SKM-1 treated with dmso at 0.1 percent for 144 hours (cell line): ENCODE data around the gene NDEL1.

Experiments
- DNase-seq: peaks from one replicate; lab custom pipeline; 2025; ENCODE audit not compliant: unreplicated experiment; lab: John Stamatoyannopoulos, UW

Gene NDEL1

DNA sequence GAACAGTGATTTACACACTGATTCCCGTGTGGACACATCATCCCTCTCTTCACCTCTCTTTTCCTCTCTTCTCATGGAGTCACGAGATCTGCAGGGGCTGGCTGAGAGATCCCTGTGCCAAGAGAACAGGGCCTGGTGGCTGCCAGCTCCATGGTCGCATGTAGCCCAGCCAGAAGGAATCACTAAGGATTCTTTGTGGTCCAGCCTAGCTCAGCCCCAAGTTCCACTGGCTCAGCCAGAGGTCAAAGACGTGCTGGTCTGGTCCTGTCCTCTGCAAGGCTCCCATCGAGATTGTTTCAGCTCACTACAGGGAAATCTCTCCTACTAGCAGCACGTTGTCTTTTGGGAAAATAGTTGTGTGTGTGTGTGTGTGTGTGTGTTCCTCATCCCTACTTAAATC, 66.4 kb downstream of the NDEL1 start:
- DNase-seq = no peak

- DNase-seq = no peak
These were observed 67.7 kb downstream of the NDEL1 start for GRCh38 chr17:8503368-8503767.

- DNase-seq = no peak
These were observed 68.1 kb downstream of the NDEL1 start for GRCh38 chr17:8503807-8504206.

DNA sequence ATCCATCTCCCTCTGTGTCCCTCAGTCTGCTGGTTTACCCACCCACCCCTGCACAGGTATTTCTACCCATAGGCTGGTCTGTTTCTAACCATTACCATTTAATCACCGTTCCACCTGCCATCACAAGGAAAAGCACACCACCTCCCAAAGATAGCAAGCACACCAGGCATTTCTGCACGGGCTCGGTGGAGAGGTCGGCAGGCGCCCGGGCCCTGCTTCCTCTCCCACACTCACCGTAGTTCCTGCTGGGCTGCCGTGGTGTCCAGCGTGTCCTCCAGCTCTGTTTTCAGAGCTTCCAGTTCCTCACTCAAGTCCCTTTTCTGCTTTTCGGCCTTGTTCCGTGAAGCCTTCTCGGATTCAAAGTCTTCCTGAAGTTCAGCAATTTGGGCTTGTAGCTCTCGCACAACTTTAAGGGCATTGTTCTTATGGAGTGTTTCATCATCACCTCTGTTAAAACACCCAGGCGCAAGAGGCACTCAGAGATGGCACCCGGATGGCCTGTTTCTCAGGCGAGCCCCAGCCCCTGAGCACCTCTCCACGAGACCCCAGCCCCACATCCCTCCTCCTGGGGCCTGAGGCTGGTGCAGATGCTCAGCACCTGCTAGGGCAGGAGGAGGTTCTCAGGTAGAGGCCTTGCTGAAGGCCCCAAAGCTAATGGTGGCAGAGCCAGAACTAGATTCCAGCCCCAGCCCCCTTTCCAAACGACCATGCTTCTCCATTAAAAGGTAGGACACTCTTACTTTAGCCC, 69.0 kb downstream of the NDEL1 start:
- no peak for DNase-seq

DNA sequence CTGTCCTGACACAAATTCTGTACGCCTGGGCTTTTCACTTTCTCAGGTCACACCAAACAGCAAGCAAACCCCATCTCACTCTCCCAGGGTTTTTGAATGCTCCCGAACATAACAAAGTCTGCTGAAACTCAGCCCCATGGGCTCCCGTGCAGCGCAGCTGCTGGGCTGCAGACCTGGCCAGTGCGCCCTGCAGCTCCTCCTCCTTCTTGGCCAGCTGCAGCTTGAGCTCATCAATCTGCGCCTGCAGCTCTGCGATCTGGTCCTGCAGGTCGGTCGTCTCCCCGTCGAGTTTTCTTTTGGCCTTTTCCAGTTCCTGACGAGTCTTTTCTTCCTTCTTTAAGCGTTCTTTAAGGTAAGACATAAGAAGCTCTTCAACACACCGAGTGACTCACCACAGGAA, 70.5 kb downstream of the NDEL1 start:
- DNase-seq = no peak

DNA sequence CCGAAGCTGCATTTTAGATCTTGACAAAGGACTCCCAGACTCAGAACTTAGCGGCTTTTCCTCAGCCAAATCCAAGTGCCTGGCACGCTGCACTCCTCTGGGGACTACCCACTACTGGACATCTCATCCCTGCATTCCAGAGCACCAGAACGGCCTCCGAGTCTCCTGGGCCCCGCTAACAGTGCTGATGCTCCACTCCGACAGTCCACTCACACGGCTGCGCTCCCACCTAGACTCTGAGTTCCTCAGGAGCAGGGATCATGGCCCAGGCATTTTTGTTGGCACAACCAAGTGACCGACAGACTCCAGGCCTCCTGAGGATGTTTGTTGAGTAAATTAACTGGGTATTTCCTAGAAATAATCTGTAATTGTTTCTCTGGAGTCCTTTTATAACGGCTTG, 79.1 kb downstream of the NDEL1 start:
- no peak for DNase-seq
